HepG2 (cell line): Measurements from ENCODE around the gene CHIC2. TPM values are rescaled to one million over a fixed set of nuclear protein-coding genes. Genes with fewer than 3 reads are reported as not detected.
A peak's percentile ranks its signal among the peaks of the same experiment; 100 is the strongest.

ENCODE experiments used
- ELF4 ChIP-seq: sonication (generic); formaldehyde crosslinking; IDR thresholded peaks from 2 replicates; pipeline ENCODE4 v1.5.0; 2020; ENCODE audit warnings: missing genetic modification reagents, mild to moderate bottlenecking, moderate library complexity, borderline replicate concordance
- FOXJ3 ChIP-seq: sonication (generic); formaldehyde crosslinking; IDR thresholded peaks from 2 replicates; pipeline ENCODE4 v1.4.0; 2020; ENCODE audit warnings: missing genetic modification reagents, mild to moderate bottlenecking, borderline replicate concordance
- GATA4 ChIP-seq: sonication (generic); IDR thresholded peaks from 2 replicates; pipeline ENCODE4 v1.6.1; 2016; ENCODE audit warnings: antibody characterized with exemption, low read depth, borderline replicate concordance
- GTF3A ChIP-seq: sonication (generic); formaldehyde crosslinking; conservative IDR thresholded peaks from 2 replicates; pipeline ENCODE4 v1.4.0; 2020; ENCODE audit warnings: mild to moderate bottlenecking, missing genetic modification reagents
- IKZF5 ChIP-seq: IDR thresholded peaks from 2 replicates; pipeline ENCODE4 v1.6.1; 2018; ENCODE audit warnings: missing genetic modification reagents, mild to moderate bottlenecking, missing compliant biosample characterization
- IRF2 ChIP-seq: IDR thresholded peaks from 2 replicates; pipeline ENCODE4 v1.6.1; 2018; ENCODE audit warnings: missing genetic modification reagents, missing compliant biosample characterization
- KDM4B ChIP-seq: sonication (generic); formaldehyde crosslinking; IDR thresholded peaks from 2 replicates; pipeline ENCODE4 v1.4.0; 2020; ENCODE audit warnings: missing genetic modification reagents
- KDM5B ChIP-seq: sonication (generic); formaldehyde crosslinking; IDR thresholded peaks from 2 replicates; pipeline ENCODE4 v1.4.0; 2020; ENCODE audit warnings: missing genetic modification reagents, mild to moderate bottlenecking, borderline replicate concordance
- MEIS2 ChIP-seq: sonication (generic); formaldehyde crosslinking; IDR thresholded peaks from 2 replicates; pipeline ENCODE4 v1.9.0; 2021; ENCODE audit warnings: mild to moderate bottlenecking, missing genetic modification reagents
- MTF1 ChIP-seq: sonication (generic); formaldehyde crosslinking; IDR thresholded peaks from 2 replicates; pipeline ENCODE4 v1.5.0; 2020; ENCODE audit warnings: missing genetic modification reagents
- POLR2G ChIP-seq: fragments of 200-400 bp; formaldehyde crosslinking; IDR thresholded peaks from 2 replicates; pipeline ENCODE4 v1.6.1; 2018; ENCODE audit warnings: mild to moderate bottlenecking, low read depth, low read length, moderate library complexity
- RFX3 ChIP-seq: IDR thresholded peaks from 2 replicates; pipeline ENCODE4 v1.6.1; 2016; ENCODE audit warnings: missing biosample characterization, missing genetic modification reagents
- SIX1 ChIP-seq: sonication (generic); formaldehyde crosslinking; IDR thresholded peaks from 2 replicates; pipeline ENCODE4 v1.4.0; 2020; ENCODE audit warnings: missing genetic modification reagents, borderline replicate concordance
- SMARCC2 ChIP-seq: fragments of 450-650 bp; IDR thresholded peaks from 2 replicates; pipeline ENCODE4 v1.6.1; 2017; ENCODE audit warnings: antibody characterized with exemption, mild to moderate bottlenecking
- TIGD3 ChIP-seq: sonication (generic); formaldehyde crosslinking; IDR thresholded peaks from 2 replicates; pipeline ENCODE4 v1.5.1; 2020; ENCODE audit warnings: mild to moderate bottlenecking, missing genetic modification reagents, borderline replicate concordance
- ZNF331 ChIP-seq: sonication (generic); formaldehyde crosslinking; IDR thresholded peaks from 2 replicates; pipeline ENCODE4 v1.4.0; 2020; ENCODE audit warnings: missing genetic modification reagents
- ZNF605 ChIP-seq: sonication (generic); formaldehyde crosslinking; IDR thresholded peaks from 2 replicates; pipeline ENCODE4 v1.8.0; 2022; ENCODE audit warnings: mild to moderate bottlenecking, missing genetic modification reagents
- ZNF703 ChIP-seq: sonication (generic); formaldehyde crosslinking; IDR thresholded peaks from 2 replicates; pipeline ENCODE4 v1.5.1; 2020; ENCODE audit warnings: missing genetic modification reagents, mild to moderate bottlenecking, moderate library complexity, borderline replicate concordance
- ZSCAN12 ChIP-seq: sonication (generic); formaldehyde crosslinking; IDR thresholded peaks from 2 replicates; pipeline ENCODE4 v1.9.0; 2021; ENCODE audit warnings: mild to moderate bottlenecking, missing genetic modification reagents
- polyA plus RNA-seq, 8 experiments: library from polyadenylated mRNA; depleted of rRNA in 3 of 8; stranded (reverse) in 7 of 8; unstranded in 1 of 8; fragments of >200 nt; fragmentation: Illumina TruSeq in 4 of 8; extraction: Trizol in 4 of 8; gene quantifications; 2 replicates each; pipeline versions ENCODE4 v1.2.1 to v1.2.3, GENCODE V29; 2011 to 2016; ENCODE audit warnings: low read depth in 4 of 8, missing spikeins in 1 of 8, mixed read lengths in 1 of 8; ENCODE audit not compliant: insufficient read depth in 1 of 8
- total RNA-seq, 5 experiments: library from RNA; depleted of rRNA; stranded (reverse); fragments of >200 nt; fragmentation: Illumina TruSeq; extraction: Trizol; gene quantifications; 2 replicates each; pipeline ENCODE4 v1.2.3, GENCODE V29; 2016; ENCODE audit warnings: low read depth in 1 of 5
- TF ChIP-seq, protein P1 (sequence below): sonication (generic); formaldehyde crosslinking; IDR thresholded peaks from 2 replicates; pipeline ENCODE4 v1.4.0; 2020; ENCODE audit warnings: missing genetic modification reagents

The CHIC2 gene
- total and polyA plus RNA-seq, 2 of the 13 experiments (the other 11 are each of a cell fraction or from before 2014, with no cell fraction given) = 10.0 to 17.2 TPM

GRCh38 chr4:54006755-54007154 is 57.6 kb downstream of the CHIC2 start (continued):
- TF ChIP-seq, protein P1, sequence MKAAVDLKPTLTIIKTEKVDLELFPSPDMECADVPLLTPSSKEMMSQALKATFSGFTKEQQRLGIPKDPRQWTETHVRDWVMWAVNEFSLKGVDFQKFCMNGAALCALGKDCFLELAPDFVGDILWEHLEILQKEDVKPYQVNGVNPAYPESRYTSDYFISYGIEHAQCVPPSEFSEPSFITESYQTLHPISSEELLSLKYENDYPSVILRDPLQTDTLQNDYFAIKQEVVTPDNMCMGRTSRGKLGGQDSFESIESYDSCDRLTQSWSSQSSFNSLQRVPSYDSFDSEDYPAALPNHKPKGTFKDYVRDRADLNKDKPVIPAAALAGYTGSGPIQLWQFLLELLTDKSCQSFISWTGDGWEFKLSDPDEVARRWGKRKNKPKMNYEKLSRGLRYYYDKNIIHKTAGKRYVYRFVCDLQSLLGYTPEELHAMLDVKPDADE (CRISPR knock-in tag) = no peak
- TF ChIP-seq ZNF331 (CRISPR knock-in tag) (no peak), SIX1 (CRISPR knock-in tag) (peak; percentile 49; the same call in 1 of the 2 replicates), GTF3A (CRISPR knock-in tag) (no peak), ZSCAN12 (CRISPR knock-in tag) (no peak), RFX3 (CRISPR knock-in tag) (no peak), KDM4B (no peak), FOXJ3 (peak; percentile 57; the same call in 1 of the 2 replicates), KDM5B (CRISPR knock-in tag) (no peak), ZNF703 (CRISPR knock-in tag) (no peak), IKZF5 (no peak), SMARCC2 (0 out of 2 replicates have a peak, but pooled peaks have one; percentile 34), TIGD3 (no peak), GATA4 (no peak), POLR2G (no peak), ELF4 (CRISPR knock-in tag) (no peak), MTF1 (no peak), ZNF605 (no peak), IRF2 (no peak), MEIS2 (no peak)
- TF ChIP-seq, all 625 proteins: peak for 54
